HCT116 (cell line): ENCODE data around the gene ATP8A2. TPM values are rescaled to one million over a fixed set of nuclear protein-coding genes. Genes with fewer than 3 reads are reported as not detected.

ENCODE experiments used
- ATAC-seq: fragments of 200-7000 bp; cut with Tn5 transposase; 2 replicates; pipeline ENCODE4 v1.9.1; 2020; ENCODE audit warnings: mild to moderate bottlenecking, moderate library complexity
- BruUV-seq: library from RNA; stranded (reverse); fragments of 400-500 nt; replicated peaks from 2 replicates; lab custom pipeline; 2021; lab: Mats Ljungman, UMichigan
- CTCF ChIA-PET: fragments of 300-600 bp; sonication (Branson Sonifier 250); formaldehyde crosslinking; loops from one replicate; lab custom pipeline; 2021; ENCODE audit warnings: antibody characterized with exemption; lab: Charles Lee
- POLR2A ChIA-PET: fragments of 300-600, 350-600 bp; sonication (Branson Sonifier 250); formaldehyde crosslinking; loops from one replicate; lab custom pipeline; 2021; ENCODE audit warnings: antibody characterized with exemption; lab: Charles Lee
- RAD21 ChIA-PET, 2 experiments: fragments of 300-600 bp; sonication (Branson Sonifier 250); formaldehyde crosslinking; loops; one replicate each; lab custom pipeline; 2023; ENCODE audit warnings: low total read pairs in 2 of 2; ENCODE audit not compliant: uncharacterized antibody in 2 of 2, unreplicated experiment in 2 of 2, low non-redundant PET in 1 of 2; lab: Charles Lee
- DNase-seq: peaks from one replicate; pipeline ENCODE4 v3.0.0-alpha.2; 2010; ENCODE audit warnings: low read depth, low spot score
- H2AFZ ChIP-seq: fragments of 200-600 bp; shearing (Covaris generic), sonication (generic); 2 replicates; pipeline ENCODE4 v1.6.1; 2017; ENCODE audit warnings: low read depth, mixed run types, mixed read lengths, antibody characterized with exemption, low read length; ENCODE audit not compliant: poor library complexity, severe bottlenecking
- H3K27ac ChIP-seq: 2 replicates; pipeline ENCODE4 v1.5.1; 2012; ENCODE audit warnings: low read depth, low read length
- H3K27me3 ChIP-seq: fragments of 200-600 bp; sonication (generic); 2 replicates; pipeline ENCODE4 v1.6.1; 2016; ENCODE audit warnings: mixed run types, low read length, mixed read lengths; ENCODE audit not compliant: insufficient read depth
- H3K36me3 ChIP-seq, 2 experiments: fragments of 200-500 bp in 1 of 2; fragments of 200-600 bp in 1 of 2; sonication (Bioruptor generic) in 1 of 2; sonication (generic) in 1 of 2; 2 replicates each; pipeline versions ENCODE4 v1.5.1 to v1.6.1; 2014 to 2016; ENCODE audit warnings: low read length in 2 of 2, inconsistent platforms in 1 of 2, mixed read lengths in 1 of 2, mixed run types in 1 of 2; ENCODE audit not compliant: insufficient read depth in 2 of 2, control insufficient read depth in 1 of 2
- H3K4me1 ChIP-seq, 2 experiments: fragments of 200-600 bp in 1 of 2; sonication (generic) in 1 of 2; 2 replicates each; pipeline versions ENCODE4 v1.5.1 to v1.6.1; 2012 to 2017; ENCODE audit warnings: low read length in 2 of 2, inconsistent platforms in 1 of 2, mild to moderate bottlenecking in 1 of 2, mixed read lengths in 1 of 2, mixed run types in 1 of 2, moderate library complexity in 1 of 2; ENCODE audit not compliant: insufficient read depth in 2 of 2, control insufficient read depth in 1 of 2
- H3K4me2 ChIP-seq: fragments of 200-600 bp; sonication (generic); 2 replicates; pipeline ENCODE4 v1.6.1; 2017; ENCODE audit warnings: mixed run types, low read length, mixed read lengths
- H3K4me3 ChIP-seq, 2 experiments: fragments of 200-600 bp in 1 of 2; sonication (generic) in 1 of 2; replicated peaks in 1 of 2; 2 replicates each; pipeline ENCODE4 v1.5.1; 2011 to 2016; ENCODE audit warnings: low read length in 2 of 2, control low read depth in 1 of 2, low read depth in 1 of 2, mild to moderate bottlenecking in 1 of 2, mixed read lengths in 1 of 2, mixed run types in 1 of 2
- H3K79me2 ChIP-seq: fragments of 200-600 bp; sonication (generic); 2 replicates; pipeline ENCODE4 v1.6.1; 2017; ENCODE audit warnings: mild to moderate bottlenecking, mixed run types, low read length, moderate library complexity, mixed read lengths; ENCODE audit not compliant: insufficient read depth
- H3K9ac ChIP-seq: fragments of 200-600 bp; sonication (generic); 2 replicates; pipeline ENCODE4 v1.6.1; 2016; ENCODE audit warnings: low read length, mixed read lengths
- H3K9me2 ChIP-seq: fragments of 200-600 bp; sonication (generic), shearing (Covaris generic); 2 replicates; pipeline ENCODE4 v1.6.1; 2017; ENCODE audit warnings: mixed run types, mild to moderate bottlenecking, moderate library complexity; ENCODE audit not compliant: insufficient read depth
- H3K9me3 ChIP-seq, 2 experiments: fragments of 200-500 bp in 1 of 2; fragments of 200-600 bp in 1 of 2; sonication (Bioruptor generic) in 1 of 2; sonication (generic) in 1 of 2; 2 replicates each; pipeline ENCODE4 v1.6.1; 2014 to 2017; ENCODE audit warnings: low read length in 2 of 2, mixed read lengths in 2 of 2, inconsistent platforms in 1 of 2, low read depth in 1 of 2, mild to moderate bottlenecking in 1 of 2, mixed run types in 1 of 2, moderate library complexity in 1 of 2; ENCODE audit not compliant: control insufficient read depth in 1 of 2, insufficient read depth in 1 of 2
- H4K20me1 ChIP-seq: fragments of 200-600 bp; sonication (generic), shearing (Covaris generic); 2 replicates; pipeline ENCODE4 v1.6.1; 2017; ENCODE audit warnings: mixed run types, mild to moderate bottlenecking, moderate library complexity; ENCODE audit not compliant: insufficient read depth
- CBX3 ChIP-seq: IDR thresholded peaks from 2 replicates; pipeline ENCODE4 v1.6.1; 2012; ENCODE audit warnings: low read depth
- ELF1 ChIP-seq: IDR thresholded peaks from 2 replicates; pipeline ENCODE4 v1.6.1; 2012; ENCODE audit warnings: low read depth, borderline replicate concordance
- EZH2 ChIP-seq: fragments of 200-600 bp; sonication (generic); IDR thresholded peaks from 2 replicates; pipeline ENCODE4 v1.6.1; 2017; ENCODE audit warnings: antibody characterized with exemption, mixed run types
- JUND ChIP-seq: IDR thresholded peaks from 2 replicates; pipeline ENCODE4 v1.6.1; 2012
- RAD21 ChIP-seq: IDR thresholded peaks from 2 replicates; pipeline ENCODE4 v1.6.1; 2012; ENCODE audit warnings: low read depth, mild to moderate bottlenecking
- SRF ChIP-seq: IDR thresholded peaks from 2 replicates; pipeline ENCODE4 v1.6.1; 2012; ENCODE audit warnings: low read depth
- TCF7L2 ChIP-seq: IDR thresholded peaks from 2 replicates; pipeline ENCODE4 v1.7.0; 2011; ENCODE audit warnings: borderline replicate concordance, inconsistent platforms; ENCODE audit not compliant: insufficient read depth, insufficient read length; ENCODE audit errors: extremely low read depth
- ZFX ChIP-seq: fragments of 450-650 bp; IDR thresholded peaks from 2 replicates; pipeline ENCODE4 v1.6.1; 2017
- ZNF274 ChIP-seq: fragments of 200-500 bp; sonication (Bioruptor generic); IDR thresholded peaks from 2 replicates; pipeline ENCODE4 v1.6.1; 2014; ENCODE audit warnings: mild to moderate bottlenecking, low read depth, low read length, inconsistent platforms
- intact Hi-C: fragments of 100-400 bp; cut with micrococcal nuclease; formaldehyde crosslinking; loops from 2 replicates; pipeline ENCODE4 v1.10.0; 2022
- total RNA-seq: library from RNA; stranded (reverse); gene quantifications from one replicate; pipeline ENCODE4 v1.2.1, GENCODE V29; 2021; ENCODE audit not compliant: unreplicated experiment
- TF ChIP-seq, protein P1 (sequence below): IDR thresholded peaks from 2 replicates; pipeline ENCODE4 v1.6.1; 2012; ENCODE audit warnings: low read depth

ATP8A2 gene
- total RNA-seq, 1 experiment from 2014 or later: not detected

- no peak overlapping the region for H3K27ac ChIP-seq
- ChIA-PET POLR2A (no interaction called here), CTCF (no interaction called here), RAD21 (no interaction called here)
- no peaks in the 10 kb centered on the region for H3K9me2 ChIP-seq
- no peaks in the 10 kb centered on the region for H3K36me3 ChIP-seq
- no peak overlapping the region for H3K4me2 ChIP-seq
- ATAC-seq: no peak
- H4K20me1 ChIP-seq: no peaks in the 10 kb centered on the region
- no peak overlapping the region for H3K4me3 ChIP-seq
- DNase-seq: no peak
- no peaks in the 10 kb centered on the region for H3K4me1 ChIP-seq
- TF ChIP-seq JUND (no peak), CBX3 (no peak)
- TF ChIP-seq, protein P1, sequence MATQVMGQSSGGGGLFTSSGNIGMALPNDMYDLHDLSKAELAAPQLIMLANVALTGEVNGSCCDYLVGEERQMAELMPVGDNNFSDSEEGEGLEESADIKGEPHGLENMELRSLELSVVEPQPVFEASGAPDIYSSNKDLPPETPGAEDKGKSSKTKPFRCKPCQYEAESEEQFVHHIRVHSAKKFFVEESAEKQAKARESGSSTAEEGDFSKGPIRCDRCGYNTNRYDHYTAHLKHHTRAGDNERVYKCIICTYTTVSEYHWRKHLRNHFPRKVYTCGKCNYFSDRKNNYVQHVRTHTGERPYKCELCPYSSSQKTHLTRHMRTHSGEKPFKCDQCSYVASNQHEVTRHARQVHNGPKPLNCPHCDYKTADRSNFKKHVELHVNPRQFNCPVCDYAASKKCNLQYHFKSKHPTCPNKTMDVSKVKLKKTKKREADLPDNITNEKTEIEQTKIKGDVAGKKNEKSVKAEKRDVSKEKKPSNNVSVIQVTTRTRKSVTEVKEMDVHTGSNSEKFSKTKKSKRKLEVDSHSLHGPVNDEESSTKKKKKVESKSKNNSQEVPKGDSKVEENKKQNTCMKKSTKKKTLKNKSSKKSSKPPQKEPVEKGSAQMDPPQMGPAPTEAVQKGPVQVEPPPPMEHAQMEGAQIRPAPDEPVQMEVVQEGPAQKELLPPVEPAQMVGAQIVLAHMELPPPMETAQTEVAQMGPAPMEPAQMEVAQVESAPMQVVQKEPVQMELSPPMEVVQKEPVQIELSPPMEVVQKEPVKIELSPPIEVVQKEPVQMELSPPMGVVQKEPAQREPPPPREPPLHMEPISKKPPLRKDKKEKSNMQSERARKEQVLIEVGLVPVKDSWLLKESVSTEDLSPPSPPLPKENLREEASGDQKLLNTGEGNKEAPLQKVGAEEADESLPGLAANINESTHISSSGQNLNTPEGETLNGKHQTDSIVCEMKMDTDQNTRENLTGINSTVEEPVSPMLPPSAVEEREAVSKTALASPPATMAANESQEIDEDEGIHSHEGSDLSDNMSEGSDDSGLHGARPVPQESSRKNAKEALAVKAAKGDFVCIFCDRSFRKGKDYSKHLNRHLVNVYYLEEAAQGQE: no peak
- no peak overlapping the region for H2AFZ ChIP-seq
- BruUV-seq: no TSS peak
- H3K79me2 ChIP-seq: no peaks in the 10 kb centered on the region
- intact Hi-C loops: no loop called here
- peaks cover 70% of the 10 kb centered on the region for H3K27me3 ChIP-seq
- no peaks in the 10 kb centered on the region for H3K9me3 ChIP-seq
- no peak overlapping the region for H3K9ac ChIP-seq
Observed at GRCh38 chr13:25963674-25964073, 591.9 kb downstream of the ATP8A2 start.

DNA sequence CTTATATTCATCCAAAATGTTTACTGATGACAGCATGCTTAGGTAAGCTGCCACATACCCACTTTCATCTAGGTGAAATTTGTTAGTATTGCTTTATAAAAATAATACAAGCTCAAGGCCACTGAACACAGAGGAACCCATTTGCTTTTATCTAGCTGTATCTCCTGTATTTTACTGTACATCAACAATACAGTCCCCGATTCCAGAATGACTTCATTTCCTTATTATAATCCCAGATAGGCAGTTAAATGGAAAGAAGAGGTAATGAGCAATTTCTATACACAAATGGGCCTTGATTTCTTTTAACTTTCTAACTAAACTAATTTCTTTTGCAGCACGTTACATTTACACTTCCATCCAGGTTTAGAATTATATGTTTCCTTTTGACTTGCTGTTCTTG lies 593.8 kb downstream of the ATP8A2 start:
- no peaks in the 10 kb centered on the region for H4K20me1 ChIP-seq
- no peak overlapping the region for H2AFZ ChIP-seq
- ChIA-PET POLR2A (no interaction called here), RAD21 (no interaction called here), CTCF (no interaction called here)
- H3K9me3 ChIP-seq: no peaks in the 10 kb centered on the region
- H3K4me3 ChIP-seq: no peak overlapping the region
- no peaks in the 10 kb centered on the region for H3K36me3 ChIP-seq
- H3K27ac ChIP-seq: no peak overlapping the region
- no TSS peak for BruUV-seq
- no peaks in the 10 kb centered on the region for H3K79me2 ChIP-seq
- no peak overlapping the region for H3K4me2 ChIP-seq
- H3K9me2 ChIP-seq: no peaks in the 10 kb centered on the region
- ATAC-seq (no peak), DNase-seq (no peak)
- intact Hi-C loops: no loop called here
- no peak overlapping the region for H3K9ac ChIP-seq
- no peaks in the 10 kb centered on the region for H3K4me1 ChIP-seq
- TF ChIP-seq SRF (no peak), ZFX (no peak), EZH2 (no peak), ZNF274 (no peak), ELF1 (no peak), TCF7L2 (no peak), RAD21 (no peak)
- H3K27me3 ChIP-seq: peaks cover 60% of the 10 kb centered on the region
